GM21529 (cell line): ENCODE results near the gene OR1L6.

Experiments used
- ATAC-seq: cut with Tn5 transposase; IDR thresholded peaks from one replicate; pipeline ENCODE4 v1.9.1; 2021; ENCODE audit not compliant: unreplicated experiment

Gene OR1L6, protein sequence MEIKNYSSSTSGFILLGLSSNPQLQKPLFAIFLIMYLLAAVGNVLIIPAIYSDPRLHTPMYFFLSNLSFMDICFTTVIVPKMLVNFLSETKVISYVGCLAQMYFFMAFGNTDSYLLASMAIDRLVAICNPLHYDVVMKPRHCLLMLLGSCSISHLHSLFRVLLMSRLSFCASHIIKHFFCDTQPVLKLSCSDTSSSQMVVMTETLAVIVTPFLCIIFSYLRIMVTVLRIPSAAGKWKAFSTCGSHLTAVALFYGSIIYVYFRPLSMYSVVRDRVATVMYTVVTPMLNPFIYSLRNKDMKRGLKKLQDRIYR

GRCh38 chr9:122742003-122742402, at the start of gene OR1L6:
Gene OR1L6, plus strand, starts transcription at chr9:122742303. Its CDS starts 7,545 bp downstream, at chr9:122749848.
- no peak for ATAC-seq

DNA sequence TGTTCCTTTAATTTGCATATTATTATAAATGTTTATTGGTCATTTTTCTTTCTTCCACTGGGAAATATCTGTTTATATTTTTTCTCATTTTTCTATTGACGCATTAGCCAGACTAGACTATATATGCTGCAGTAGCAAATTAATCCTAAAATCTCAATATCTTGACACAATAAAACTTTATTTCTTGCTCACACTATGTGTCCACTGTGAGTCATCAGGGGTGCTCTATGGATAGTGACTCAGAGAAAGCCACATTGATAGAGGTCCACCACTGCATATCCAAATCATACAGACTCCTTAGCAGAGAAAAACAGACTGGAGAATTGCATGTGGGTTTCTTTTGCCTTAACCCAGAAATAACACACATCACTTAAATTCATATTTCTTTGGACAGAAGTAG, 46.4 kb upstream of the OR1L6 start:
- no peak for ATAC-seq

DNA sequence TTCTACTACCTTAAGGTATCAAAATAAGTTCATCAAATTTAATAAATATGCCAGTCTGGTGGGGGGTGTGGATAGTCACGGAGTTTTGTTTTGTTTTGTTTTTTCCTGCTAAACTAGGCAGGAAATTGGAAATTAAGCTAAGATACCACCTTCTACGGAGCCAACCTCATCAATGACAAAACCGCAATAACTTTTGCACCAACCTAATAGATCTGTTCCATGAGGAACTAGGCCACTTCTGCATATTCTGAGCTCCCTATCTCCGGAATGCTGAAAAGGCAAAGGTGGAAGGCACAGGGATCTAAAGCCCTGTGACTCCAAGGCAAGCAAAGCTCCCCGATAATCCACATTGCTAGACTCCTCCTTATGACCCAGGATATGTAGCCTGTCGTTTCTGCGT, 24.1 kb upstream of the OR1L6 start:
- no peak for ATAC-seq

- no peak for ATAC-seq
These were observed 22.9 kb upstream of the OR1L6 start for GRCh38 chr9:122719218-122719617.

GRCh38 chr9:122723690-122724089, 18.4 kb upstream of the OR1L6 start, which contains the start of gene OR1L4:
Gene OR1L4, plus strand, starts transcription at chr9:122723990. Its CDS starts 0 bp downstream, at chr9:122723990.
- ATAC-seq = no peak

DNA sequence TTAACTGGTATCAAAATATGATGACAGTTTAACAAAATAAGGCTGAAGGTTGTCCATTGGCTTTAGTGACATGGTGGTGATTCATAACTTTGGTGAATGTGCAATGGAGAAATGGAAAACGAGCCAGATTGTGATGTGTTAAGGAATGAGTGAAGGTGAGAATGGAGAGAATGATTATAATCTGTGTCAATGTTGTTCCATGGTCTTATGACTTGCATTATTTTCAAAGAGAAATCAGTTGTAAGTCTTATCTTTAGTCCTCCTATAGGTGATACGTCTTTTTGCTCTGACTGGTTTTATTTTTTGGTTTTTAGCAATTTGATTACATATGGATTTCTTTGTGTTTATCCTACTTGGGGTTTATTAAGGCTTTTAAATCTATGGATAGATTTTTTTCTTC, 12.7 kb downstream of the OR1L6 start:
- no peak for ATAC-seq

GRCh38 chr9:122767817-122768216, 25.7 kb downstream of the OR1L6 start:
- ATAC-seq = no peak

DNA sequence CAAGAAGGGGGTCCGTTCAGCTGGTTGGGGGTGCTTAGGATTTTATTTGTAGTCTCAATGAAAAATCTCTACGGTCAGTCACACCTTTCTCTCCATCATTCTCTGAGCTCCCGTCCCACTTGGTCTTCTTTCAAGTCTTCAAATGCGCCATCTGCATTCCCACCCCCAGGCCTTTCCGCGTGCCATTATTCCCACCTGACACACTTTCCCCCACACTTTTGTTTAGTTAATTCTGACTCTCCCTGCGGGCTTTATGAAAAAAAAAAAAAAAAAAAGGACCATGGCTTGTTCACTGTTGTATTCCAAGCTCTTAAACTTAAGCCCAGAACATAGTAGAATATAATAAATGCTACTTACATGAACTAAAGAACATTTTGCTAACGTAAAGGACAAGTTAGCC, 34.9 kb downstream of the OR1L6 start:
- no peak for ATAC-seq

GRCh38 chr9:122777935-122778627, 36.0 kb downstream of the OR1L6 start:
- ATAC-seq = no peak

GRCh38 chr9:122779181-122779580, 37.1 kb downstream of the OR1L6 start:
- no peak for ATAC-seq

DNA sequence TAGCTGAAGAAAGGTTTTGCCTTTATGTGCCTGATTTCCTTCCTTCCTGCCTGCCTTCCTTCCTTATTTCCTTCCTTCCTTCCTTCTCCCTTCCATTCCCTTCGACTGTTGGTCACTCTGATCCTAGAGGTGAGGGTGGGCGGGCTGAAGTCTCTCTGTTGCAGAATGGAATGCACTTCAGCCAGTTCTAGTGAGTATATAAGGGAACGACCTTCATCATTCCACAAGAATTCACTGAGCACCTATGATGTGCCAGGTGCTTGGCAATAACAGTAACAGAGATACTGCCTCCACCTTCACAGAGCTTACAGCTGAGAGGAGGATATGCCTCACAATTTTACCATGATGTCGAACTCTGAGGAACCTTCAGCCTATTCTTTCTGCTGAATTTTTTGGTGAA, 37.9 kb downstream of the OR1L6 start:
- ATAC-seq = no peak

- ATAC-seq = no peak
These were observed 39.6 kb downstream of the OR1L6 start for GRCh38 chr9:122781671-122782070.

DNA sequence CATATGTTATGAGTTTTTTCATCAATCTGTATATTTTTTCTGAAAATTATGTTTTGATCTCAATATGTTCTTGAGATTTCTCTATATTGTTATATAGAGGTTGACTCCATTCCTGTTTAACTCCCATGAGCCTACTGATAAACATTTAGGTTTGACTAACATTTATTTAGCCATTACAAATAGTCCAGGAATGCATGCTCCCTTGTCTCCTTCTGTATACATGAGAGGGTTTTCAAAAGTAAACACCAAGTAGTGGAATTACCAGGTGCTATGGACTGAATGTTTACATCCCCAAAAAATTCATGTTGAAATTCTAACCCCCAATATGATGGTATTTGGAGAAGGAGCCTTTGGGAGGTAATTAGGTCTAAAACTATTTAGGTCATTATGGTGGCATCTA, 43.2 kb downstream of the OR1L6 start:
- ATAC-seq = no peak

DNA sequence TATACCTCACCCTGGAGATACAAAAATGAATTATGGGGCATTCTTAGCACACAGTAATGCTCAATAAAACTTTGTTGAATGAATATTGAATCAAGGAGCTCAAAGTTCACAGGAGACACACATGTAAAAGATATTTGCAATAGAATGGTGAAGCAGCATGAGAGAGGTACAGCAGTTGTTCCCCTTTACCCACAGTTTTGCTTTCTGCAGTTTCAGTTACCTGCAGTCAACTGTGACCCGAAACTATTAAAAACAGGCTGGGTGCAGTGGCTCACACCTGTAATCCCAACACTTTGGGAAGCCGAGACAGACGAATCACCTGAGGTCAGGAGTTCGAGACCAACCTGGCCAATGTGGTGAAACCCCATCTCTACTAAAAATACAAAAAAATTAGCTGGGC, 44.2 kb downstream of the OR1L6 start:
- no peak for ATAC-seq

GRCh38 chr9:122788831-122789230, 46.7 kb downstream of the OR1L6 start, which contains the start of gene OR5C1:
Gene OR5C1, plus strand, starts transcription at chr9:122788933. Its CDS starts 0 bp downstream, at chr9:122788933.
- no peak for ATAC-seq

DNA sequence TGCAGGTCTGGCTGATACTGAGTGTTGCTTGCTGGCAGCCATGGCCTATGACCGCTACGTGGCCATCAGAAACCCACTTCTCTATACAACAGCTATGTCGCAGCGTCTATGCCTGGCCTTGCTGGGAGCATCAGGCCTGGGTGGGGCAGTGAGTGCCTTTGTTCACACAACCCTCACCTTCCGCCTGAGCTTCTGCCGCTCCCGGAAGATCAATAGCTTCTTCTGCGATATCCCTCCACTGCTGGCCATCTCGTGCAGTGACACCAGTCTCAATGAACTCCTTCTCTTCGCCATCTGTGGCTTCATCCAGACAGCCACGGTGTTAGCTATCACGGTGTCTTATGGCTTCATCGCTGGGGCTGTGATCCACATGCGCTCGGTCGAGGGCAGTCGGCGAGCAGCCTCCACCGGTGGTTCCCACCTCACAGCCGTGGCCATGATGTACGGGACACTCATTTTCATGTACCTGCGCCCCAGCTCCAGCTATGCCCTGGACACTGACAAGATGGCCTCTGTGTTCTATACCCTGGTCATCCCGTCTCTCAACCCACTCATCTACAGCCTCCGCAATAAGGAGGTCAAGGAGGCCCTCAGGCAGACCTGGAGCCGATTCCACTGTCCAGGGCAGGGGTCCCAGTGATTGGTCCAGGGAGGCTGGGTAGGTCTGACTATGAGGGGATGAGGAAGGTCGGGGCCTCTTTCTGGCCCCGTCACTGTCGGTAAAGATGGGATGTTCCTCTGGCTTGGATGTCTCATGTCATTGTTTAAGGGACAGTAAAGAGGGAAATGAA, 47.3 kb downstream of the OR1L6 start:
- ATAC-seq = no peak

DNA sequence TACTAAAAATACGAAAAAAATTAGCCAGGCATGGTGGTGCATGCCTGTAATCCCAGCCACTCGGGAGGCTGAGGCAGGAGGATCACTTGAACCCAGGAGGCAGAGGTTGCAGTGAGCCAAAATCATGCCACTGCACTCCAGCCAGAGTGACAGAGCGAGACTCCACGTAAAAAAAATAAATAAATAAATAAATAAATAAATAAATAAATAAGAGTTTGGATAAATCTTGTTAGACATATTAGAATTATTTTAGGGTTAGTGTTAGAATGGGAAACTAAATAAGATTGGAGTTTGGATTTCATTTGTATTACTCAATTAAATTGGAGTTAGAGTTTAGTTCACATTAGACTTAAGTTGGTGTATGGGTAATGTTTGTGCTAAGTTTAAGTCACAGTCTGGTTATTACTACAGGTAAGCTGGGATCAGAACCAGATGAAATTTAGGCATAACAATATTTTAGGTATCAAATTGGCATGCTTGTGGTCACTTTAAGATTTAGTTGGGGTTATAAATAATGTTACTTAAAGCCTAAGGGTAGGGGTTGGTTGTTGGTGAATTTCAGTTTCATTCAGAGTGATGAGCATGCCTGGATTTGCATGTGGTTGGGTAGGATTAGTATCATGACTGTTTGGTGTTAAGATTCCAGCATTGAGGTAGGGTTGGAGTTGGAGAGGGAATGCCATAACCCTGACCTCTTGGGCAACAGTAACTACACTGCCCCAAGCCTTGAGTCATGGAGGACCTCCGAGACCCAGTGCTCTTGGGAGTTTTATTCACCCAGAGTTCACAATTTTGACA, 50.0 kb downstream of the OR1L6 start:
- no peak for ATAC-seq

- no peak for ATAC-seq
These were observed 55.4 kb downstream of the OR1L6 start for GRCh38 chr9:122797316-122798063.
